GM12874 (cell line): ENCODE data around the gene IDH2.
A peak's percentile ranks its signal among the peaks of the same experiment; 100 is the strongest.

Experiments
- TF ChIP-seq, protein P1 (sequence below): IDR thresholded peaks from 2 replicates; pipeline ENCODE4 v1.5.1; 2011; ENCODE audit warnings: low read depth, mild to moderate bottlenecking, control low read depth, low read length, moderate library complexity; ENCODE audit not compliant: insufficient read depth

Gene IDH2

DNA sequence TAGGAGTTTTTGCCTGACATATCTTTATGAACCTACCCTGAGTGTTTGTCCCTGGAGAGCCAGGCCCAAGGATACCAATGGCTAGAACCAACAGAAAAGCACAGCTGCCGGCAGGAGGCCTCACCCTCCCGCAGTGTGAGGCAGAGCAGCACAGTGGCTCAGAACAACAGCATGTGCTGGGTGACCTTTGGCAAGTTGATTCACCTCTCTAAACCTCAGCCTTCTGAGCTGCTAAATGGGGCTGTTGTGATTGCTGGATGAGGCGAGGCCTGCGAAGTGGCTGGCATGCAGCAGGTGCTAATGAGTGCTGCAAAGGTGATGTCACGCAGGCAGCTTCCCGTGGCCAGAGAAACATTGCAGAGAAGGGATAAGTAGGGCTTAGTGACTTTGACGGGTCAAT lies 23.3 kb downstream of the IDH2 start:
- TF ChIP-seq, protein P1, sequence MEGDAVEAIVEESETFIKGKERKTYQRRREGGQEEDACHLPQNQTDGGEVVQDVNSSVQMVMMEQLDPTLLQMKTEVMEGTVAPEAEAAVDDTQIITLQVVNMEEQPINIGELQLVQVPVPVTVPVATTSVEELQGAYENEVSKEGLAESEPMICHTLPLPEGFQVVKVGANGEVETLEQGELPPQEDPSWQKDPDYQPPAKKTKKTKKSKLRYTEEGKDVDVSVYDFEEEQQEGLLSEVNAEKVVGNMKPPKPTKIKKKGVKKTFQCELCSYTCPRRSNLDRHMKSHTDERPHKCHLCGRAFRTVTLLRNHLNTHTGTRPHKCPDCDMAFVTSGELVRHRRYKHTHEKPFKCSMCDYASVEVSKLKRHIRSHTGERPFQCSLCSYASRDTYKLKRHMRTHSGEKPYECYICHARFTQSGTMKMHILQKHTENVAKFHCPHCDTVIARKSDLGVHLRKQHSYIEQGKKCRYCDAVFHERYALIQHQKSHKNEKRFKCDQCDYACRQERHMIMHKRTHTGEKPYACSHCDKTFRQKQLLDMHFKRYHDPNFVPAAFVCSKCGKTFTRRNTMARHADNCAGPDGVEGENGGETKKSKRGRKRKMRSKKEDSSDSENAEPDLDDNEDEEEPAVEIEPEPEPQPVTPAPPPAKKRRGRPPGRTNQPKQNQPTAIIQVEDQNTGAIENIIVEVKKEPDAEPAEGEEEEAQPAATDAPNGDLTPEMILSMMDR = no peak

DNA sequence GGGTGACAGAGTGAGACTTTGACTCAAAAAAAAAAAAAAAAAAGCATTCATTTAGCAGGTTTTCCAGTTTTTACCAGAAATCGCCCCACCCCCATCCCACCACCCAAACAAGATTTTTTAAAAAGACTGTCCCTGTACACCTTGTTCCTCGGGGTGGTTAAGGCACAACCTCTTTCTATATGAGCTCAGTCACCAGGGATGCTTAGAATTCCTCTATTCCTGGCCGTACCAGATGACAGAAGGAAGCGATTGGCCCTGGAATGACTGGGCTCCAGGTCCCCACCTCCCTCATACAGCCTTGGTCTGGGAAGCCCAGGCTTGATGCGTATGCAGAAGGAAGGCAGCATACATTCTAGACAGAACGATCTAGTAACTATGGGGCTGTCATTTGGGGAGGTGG lies 25.6 kb downstream of the IDH2 start:
- TF ChIP-seq, protein P1 = no peak

DNA sequence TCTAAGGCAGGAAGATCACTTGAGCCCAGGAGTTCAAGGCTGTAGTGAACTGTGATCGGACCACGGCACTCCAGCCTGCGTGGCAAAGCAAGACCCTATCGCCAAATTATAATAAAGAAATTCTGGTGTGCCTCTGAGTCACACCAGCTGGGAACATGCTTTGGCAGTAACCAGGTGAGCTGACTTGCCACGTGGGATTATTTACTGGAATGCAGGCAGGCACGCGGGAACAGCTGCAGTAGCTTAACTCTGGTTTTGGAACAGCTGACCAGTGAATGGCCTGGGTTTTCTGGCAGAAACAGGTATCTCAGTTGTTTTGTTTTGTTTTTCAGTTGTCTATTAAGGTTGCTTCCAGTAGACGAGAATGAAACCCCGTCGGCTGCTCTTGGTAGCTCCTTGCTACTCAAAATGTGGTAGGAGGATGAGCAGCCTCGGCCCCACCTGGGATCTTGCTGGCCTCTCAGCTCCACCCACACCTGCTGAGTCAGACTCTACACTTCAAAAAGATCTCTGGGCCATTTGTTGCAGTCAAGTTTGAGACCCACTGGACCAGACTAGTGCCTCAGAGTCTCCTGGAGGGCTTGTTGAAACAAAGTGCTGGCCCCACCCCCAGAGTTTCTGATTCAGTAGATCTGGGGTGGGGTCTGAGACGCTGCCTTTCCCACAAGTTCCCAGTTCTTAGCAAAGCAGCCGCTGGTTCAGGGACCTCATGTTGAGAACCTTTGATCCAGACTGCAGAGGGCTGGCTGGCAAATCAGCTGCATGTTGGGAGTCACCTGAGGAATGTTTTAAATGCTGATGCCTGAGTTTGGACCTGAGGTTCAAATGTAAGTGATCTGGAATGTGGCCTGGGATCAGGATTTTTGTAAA lies 26.6 kb downstream of the IDH2 start:
- TF ChIP-seq, protein P1 = no peak

DNA sequence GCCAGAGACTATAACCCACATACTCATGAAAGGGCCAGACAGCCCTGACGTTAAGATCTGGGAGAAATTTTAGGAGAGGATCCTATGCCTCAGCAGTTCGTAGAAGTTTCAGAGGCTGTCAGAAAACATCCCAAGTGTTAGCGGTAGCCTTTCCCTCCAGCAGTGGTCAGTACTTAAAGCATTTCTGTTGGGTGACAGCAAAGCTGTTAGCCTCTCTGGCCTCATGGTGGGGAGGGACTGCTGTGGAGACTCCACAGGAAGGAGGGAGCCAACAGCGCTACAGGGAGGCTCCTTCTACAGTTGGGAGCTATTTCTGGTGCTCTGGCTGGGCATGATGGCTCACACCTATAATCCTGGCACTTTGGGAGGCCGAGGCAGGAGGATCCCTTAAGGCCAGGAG lies 27.4 kb downstream of the IDH2 start:
- TF ChIP-seq, protein P1 = no peak

DNA sequence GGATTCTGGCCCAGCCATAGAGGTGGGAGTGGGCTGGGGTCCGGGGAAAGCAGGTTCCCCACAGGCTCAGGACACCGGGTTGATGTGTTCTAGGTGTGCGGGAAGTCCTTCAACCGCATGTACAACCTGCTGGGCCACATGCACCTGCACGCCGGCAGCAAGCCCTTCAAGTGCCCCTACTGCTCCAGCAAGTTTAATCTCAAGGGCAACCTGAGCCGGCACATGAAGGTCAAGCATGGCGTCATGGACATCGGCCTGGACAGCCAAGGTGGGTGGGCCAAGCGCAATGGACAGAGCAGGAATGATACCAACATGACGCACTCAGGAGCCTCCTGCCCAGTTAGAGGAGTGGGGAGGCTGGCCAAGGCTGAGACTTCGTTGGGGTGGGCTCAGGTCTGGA lies 28.2 kb downstream of the IDH2 start:
- TF ChIP-seq, protein P1 = no peak

DNA sequence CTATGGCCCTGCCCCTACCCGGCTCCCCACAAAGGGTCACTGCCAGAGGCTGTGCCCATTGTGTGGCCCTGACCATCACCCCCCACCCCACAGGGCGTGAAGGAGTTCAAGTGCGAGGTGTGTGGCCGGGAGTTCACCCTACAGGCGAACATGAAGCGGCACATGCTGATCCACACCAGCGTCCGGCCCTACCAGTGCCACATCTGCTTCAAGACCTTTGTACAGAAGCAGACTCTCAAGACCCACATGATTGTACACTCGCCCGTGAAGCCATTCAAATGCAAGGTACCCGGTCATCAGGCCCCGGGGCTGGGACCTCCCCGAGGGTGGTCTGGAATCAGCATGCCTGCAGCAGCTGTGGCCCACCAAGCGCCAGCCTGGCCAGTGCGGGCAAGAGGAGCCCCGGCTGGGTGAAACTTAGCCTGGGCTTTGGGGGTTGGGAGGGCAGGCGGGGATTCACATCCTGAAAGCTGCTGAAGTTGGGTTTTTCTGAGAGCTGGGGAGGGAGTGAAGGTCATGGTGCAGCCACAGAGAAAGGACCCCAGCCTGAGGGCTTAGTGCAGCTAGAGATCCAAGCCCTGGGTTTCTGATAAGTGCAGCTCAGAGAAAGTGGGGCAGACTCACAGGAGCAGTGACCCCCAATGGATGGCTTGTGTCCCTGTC lies 29.2 kb downstream of the IDH2 start:
- TF ChIP-seq, protein P1 = no peak

DNA sequence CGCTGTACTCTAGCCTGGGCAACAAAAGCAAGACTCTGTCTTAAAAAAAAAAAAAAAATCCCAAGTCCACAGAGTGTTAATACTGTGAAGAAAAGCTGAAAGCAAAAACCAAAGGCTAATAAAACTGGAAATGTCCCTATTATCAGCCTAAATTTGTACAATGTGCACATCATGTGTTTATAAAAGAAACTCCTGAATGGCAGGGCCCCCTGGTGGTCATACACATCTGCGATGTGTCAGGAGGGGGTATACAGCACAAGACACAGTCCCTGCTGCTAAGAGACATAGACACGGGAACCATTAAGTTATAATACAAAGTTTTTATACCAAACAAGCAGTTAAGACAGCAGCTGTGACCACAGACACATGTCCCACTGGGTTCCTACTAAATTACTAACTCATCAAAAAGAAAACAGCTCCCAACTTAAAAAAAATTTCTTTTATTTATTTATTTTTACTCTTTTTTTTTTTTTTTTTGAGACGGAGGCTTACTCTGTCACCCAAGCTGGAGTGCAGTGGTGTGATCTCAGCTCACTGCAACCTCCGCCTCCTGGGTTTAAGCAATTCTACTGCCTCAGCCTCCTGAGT lies 31.0 kb downstream of the IDH2 start:
- TF ChIP-seq, protein P1 = peak; percentile 68
